Prostate gland (tissue), 2 donors: ENCODE data around the gene EHMT1. TPM values are rescaled to one million over a fixed set of nuclear protein-coding genes. Genes with fewer than 3 reads are reported as not detected.
"Not testable (repeated sequence)": the region's sequence is repeated elsewhere in the genome, so short reads cannot be mapped to it uniquely, and the experiment has no call there.

ENCODE experiments used
- DNase-seq: peaks from one replicate; pipeline ENCODE4 v3.0.0-alpha.2; 2019; ENCODE audit warnings: low spot score
- H3K27ac ChIP-seq, 2 donors: fragments of 200-600 bp; sonication (generic); 2 replicates each; pipeline ENCODE4 v1.5.1; 2017 to 2019
- H3K27me3 ChIP-seq: fragments of 200-600 bp; sonication (generic); replicated peaks from 2 replicates; pipeline ENCODE4 v1.5.1; 2019; ENCODE audit not compliant: insufficient read depth
- H3K36me3 ChIP-seq, 2 donors: fragments of 200-600 bp; sonication (generic); 1 replicate in 1 of 2; 2 replicates in 1 of 2; pipeline versions ENCODE4 v1.5.1 to v1.8.1; 2017 to 2019
- H3K4me1 ChIP-seq: fragments of 200-600 bp; sonication (generic); replicated peaks from 2 replicates; pipeline ENCODE4 v1.5.1; 2019
- H3K4me3 ChIP-seq, 2 donors: fragments of 200-600 bp; sonication (generic); 2 replicates each; pipeline ENCODE4 v1.5.1; 2017 to 2019
- H3K9me3 ChIP-seq: fragments of 200-600 bp; sonication (generic); 2 replicates; pipeline ENCODE4 v1.5.1; 2017
- CTCF ChIP-seq, 4 experiments: fragments of 200-600 bp in 2 of 4; fragments of 450-650 bp in 2 of 4; sonication (generic) in 2 of 4; IDR thresholded peaks; 1 replicate in 3 of 4; 2 replicates in 1 of 4; pipeline ENCODE4 v1.5.1; 2016 to 2019; ENCODE audit warnings: antibody characterized with exemption in 4 of 4, mild to moderate bottlenecking in 2 of 4, moderate library complexity in 2 of 4
- POLR2A ChIP-seq: fragments of 450-650 bp; IDR thresholded peaks from one replicate; pipeline ENCODE4 v1.6.1; 2016; ENCODE audit warnings: antibody characterized with exemption, mild to moderate bottlenecking
- POLR2AphosphoS5 ChIP-seq: sonication (generic); formaldehyde crosslinking; IDR thresholded peaks from one replicate; pipeline ENCODE4 v1.6.1; 2017; ENCODE audit warnings: antibody characterized with exemption
- WGBS: methylation state at CpG from one replicate; pipeline ENCODE4 v1.1.5; 2018; 5-methylcytosine and 5-hydroxymethylcytosine counted together
- intact Hi-C: fragments of 100-400 bp; cut with DNase I; formaldehyde crosslinking; loops from one replicate; pipeline ENCODE4 v1.14.2; 2022
- total RNA-seq, 2 donors: library from RNA; depleted of rRNA; stranded (reverse); fragments of >200 nt; gene quantifications; one replicate each; pipeline ENCODE4 v1.1.0, GENCODE V29; 2016

The EHMT1 gene
- total RNA-seq, 2 donors from 2014 or later = 81.3 to 149 TPM

GRCh38 chr9:137802521-137803243 lies 183.9 kb downstream of the EHMT1 start:
- TF ChIP-seq POLR2AphosphoS5 (no peak), CTCF (IDR thresholded peaks at IDR 0.05) (no peak), POLR2A (no peak)
- peaks cover 0 to 4% of the 10 kb centered on the region in 2 donors for H3K36me3 ChIP-seq
- no peaks in the 10 kb centered on the region for H3K9me3 ChIP-seq
- intact Hi-C loops = no loop called here
- DNase-seq = no peak
- H3K4me1 ChIP-seq = no peaks in the 10 kb centered on the region
- H3K27ac ChIP-seq = no peak overlapping the region
- H3K27me3 ChIP-seq = no peaks in the 10 kb centered on the region
- H3K4me3 ChIP-seq = no peak overlapping the region
- 72% methylated on average over 19 of the region's 19 CpGs for WGBS

GRCh38 chr9:137804908-137805630 lies 186.3 kb downstream of the EHMT1 start:
- Histone ChIP-seq H3K27me3 (no peaks in the 10 kb centered on the region), H3K36me3 (peaks cover 0 to 4% of the 10 kb centered on the region in 2 donors), H3K4me1 (no peaks in the 10 kb centered on the region), H3K27ac (no peak overlapping the region), H3K4me3 (no peak overlapping the region), H3K9me3 (no peaks in the 10 kb centered on the region)
- no peak for DNase-seq
- 94% methylated on average over 14 of the region's 14 CpGs for WGBS
- intact Hi-C loops = no loop called here
- TF ChIP-seq CTCF (IDR thresholded peaks at IDR 0.05) (no peak), POLR2AphosphoS5 (no peak), POLR2A (no peak)

- Histone ChIP-seq H3K27ac (no peak overlapping the region), H3K4me3 (no peak overlapping the region), H3K36me3 (peaks cover 2 to 5% of the 10 kb centered on the region in 2 donors), H3K27me3 (no peaks in the 10 kb centered on the region), H3K4me1 (no peaks in the 10 kb centered on the region), H3K9me3 (no peaks in the 10 kb centered on the region)
- DNase-seq = no peak
- TF ChIP-seq POLR2A = no peak
- no peak for TF ChIP-seq CTCF (IDR thresholded peaks at IDR 0.05)
- no peak for TF ChIP-seq POLR2AphosphoS5
- intact Hi-C loops = no loop called here
- WGBS = 85% methylated on average over 22 of the region's 22 CpGs
Measured at GRCh38 chr9:137807721-137808703, 189.2 kb downstream of the EHMT1 start.

- H3K27ac ChIP-seq = no peak overlapping the region
- TF ChIP-seq CTCF (IDR thresholded peaks at IDR 0.05) (no peak), POLR2A (no peak), POLR2AphosphoS5 (no peak)
- no peaks in the 10 kb centered on the region for H3K4me1 ChIP-seq
- no peak for DNase-seq
- peaks cover 7 to 12% of the 10 kb centered on the region in 2 donors for H3K36me3 ChIP-seq
- no peaks in the 10 kb centered on the region for H3K27me3 ChIP-seq
- H3K4me3 ChIP-seq = no peak overlapping the region
- WGBS = 81% methylated on average over 23 of the region's 23 CpGs
- H3K9me3 ChIP-seq = no peaks in the 10 kb centered on the region
- intact Hi-C loops = no loop called here
Measured at GRCh38 chr9:137809040-137809576, 190.3 kb downstream of the EHMT1 start.

GRCh38 chr9:137809726-137810450 lies 191.1 kb downstream of the EHMT1 start:
- H3K4me1 ChIP-seq, H3K4me3 ChIP-seq, intact Hi-C loops, H3K27ac ChIP-seq, H3K27me3 ChIP-seq, H3K9me3 ChIP-seq, DNase-seq: not testable (repeated sequence)
- WGBS = 96% methylated on average over 40 of the region's 69 CpGs
- peaks cover 7 to 12% of the 10 kb centered on the region in 2 donors for H3K36me3 ChIP-seq
